A549 (cell line): Measurements from ENCODE around the gene TTLL11.

Source experiments
- CEBPB ChIP-seq, 2 experiments: fragments of >200 bp in 1 of 2; sonication (Bioruptor Twin) in 1 of 2; formaldehyde crosslinking in 1 of 2; IDR thresholded peaks; 2 replicates each; pipeline ENCODE4 v1.6.1; 2012 to 2016
- EP300 ChIP-seq, 2 experiments: fragments of >200 bp; sonication (Bioruptor Twin); formaldehyde crosslinking; IDR thresholded peaks; 2 replicates in 1 of 2; 3 replicates in 1 of 2; pipeline ENCODE4 v1.6.1; 2016 to 2017
- JUN ChIP-seq, 2 experiments: fragments of >200 bp; sonication (Bioruptor Twin); formaldehyde crosslinking; IDR thresholded peaks; 2 replicates in 1 of 2; 3 replicates in 1 of 2; pipeline ENCODE4 v1.6.1; 2016 to 2017
- POLR2A ChIP-seq: IDR thresholded peaks from 2 replicates; pipeline ENCODE4 v1.6.1; 2012; ENCODE audit warnings: mild to moderate bottlenecking, low read length
- RAD21 ChIP-seq, 2 experiments: fragments of >200 bp in 1 of 2; sonication (Bioruptor Twin) in 1 of 2; formaldehyde crosslinking in 1 of 2; IDR thresholded peaks in 1 of 2; conservative IDR thresholded peaks in 1 of 2; 2 replicates in 1 of 2; 3 replicates in 1 of 2; pipeline ENCODE4 v1.6.1; 2012 to 2018; ENCODE audit warnings: inconsistent platforms in 1 of 2
- RNF2 ChIP-seq: fragments of 200-600 bp; sonication (generic); IDR thresholded peaks from 2 replicates; pipeline ENCODE4 v1.6.1; 2016; ENCODE audit warnings: low read depth, mild to moderate bottlenecking, antibody characterized with exemption, moderate library complexity, borderline replicate concordance
- SMC3 ChIP-seq: fragments of >200 bp; sonication (Bioruptor Twin); formaldehyde crosslinking; IDR thresholded peaks from 3 replicates; pipeline ENCODE4 v1.6.1; 2018; ENCODE audit warnings: inconsistent platforms
- ZFP36 ChIP-seq: fragments of 450-650 bp; IDR thresholded peaks from 2 replicates; pipeline ENCODE4 v1.6.1; 2014; ENCODE audit warnings: borderline replicate concordance; ENCODE audit not compliant: partially characterized antibody
- TF ChIP-seq, protein P1 (sequence below): IDR thresholded peaks from 2 replicates; pipeline ENCODE4 v1.6.1; 2012
- TF ChIP-seq, protein P2 (sequence below): fragments of >200 bp; sonication (Bioruptor Twin); formaldehyde crosslinking; IDR thresholded peaks from 3 replicates; pipeline ENCODE4 v1.5.1; 2016
- TF ChIP-seq, protein P3 (sequence below): fragments of 150-350 bp; IDR thresholded peaks from 2 replicates; pipeline ENCODE4 v1.6.1; 2014; ENCODE audit warnings: low read depth, mild to moderate bottlenecking, low read length
- TF ChIP-seq, protein P4 (sequence below): fragments of 250-450 bp; sonication (Bioruptor Pico); IDR thresholded peaks from 2 replicates; pipeline ENCODE4 v1.5.0; 2021; ENCODE audit warnings: mild to moderate bottlenecking, moderate library complexity, borderline replicate concordance
- TF ChIP-seq, protein P5 (sequence below): fragments of >200 bp; sonication (Bioruptor Twin); formaldehyde crosslinking; IDR thresholded peaks from 3 replicates; pipeline ENCODE4 v1.6.1; 2016
- TF ChIP-seq, protein P6 (sequence below): IDR thresholded peaks from 2 replicates; pipeline ENCODE4 v1.6.1; 2012

DNA sequence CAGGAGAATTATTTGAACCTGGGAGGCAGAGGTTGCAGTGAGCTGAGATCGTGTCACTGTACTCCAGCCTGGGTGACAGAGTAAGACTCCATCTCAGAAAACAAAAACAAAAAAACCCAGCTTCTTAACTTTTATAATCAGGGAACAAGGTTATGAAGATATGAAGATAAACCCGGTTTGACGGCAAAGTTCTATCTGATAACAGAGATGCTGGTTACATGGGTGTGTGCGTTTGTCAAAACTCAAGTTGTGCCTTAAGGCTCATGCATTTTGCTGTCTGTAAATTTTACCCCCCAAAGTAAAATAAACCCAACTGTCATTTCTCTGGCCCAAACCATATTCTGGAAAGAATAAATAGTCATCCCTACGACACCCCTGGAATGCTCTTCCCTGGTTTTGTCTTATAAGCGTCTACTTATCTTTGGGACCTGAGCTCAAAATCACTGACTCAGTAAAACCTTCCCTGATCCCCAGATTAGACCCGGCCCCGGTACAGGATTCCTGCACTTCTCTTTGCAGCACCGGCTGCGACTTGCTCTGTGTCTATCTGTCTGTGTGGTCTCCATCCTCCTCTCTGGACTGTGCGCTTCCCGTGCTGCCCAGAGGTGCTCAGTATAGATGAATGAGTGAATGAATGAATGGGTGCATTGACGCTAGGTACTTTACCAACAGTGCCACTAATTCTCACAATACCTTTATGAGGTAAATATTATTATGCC lies 269.5 kb downstream of the TTLL11 start:
- TF ChIP-seq RNF2 (no peak), POLR2A (no peak), EP300 (IDR thresholded peaks at IDR 0.05) (no peak), SMC3 (no peak), JUN (IDR thresholded peaks at IDR 0.05) (no peak), CEBPB (IDR thresholded peaks at IDR 0.05) (no peak), RAD21 (conservative IDR thresholded peaks at IDR 0.05 in 1 of 2, IDR thresholded peaks at IDR 0.05 in 1 of 2) (no peak), ZFP36 (no peak)
- TF ChIP-seq, protein P1, sequence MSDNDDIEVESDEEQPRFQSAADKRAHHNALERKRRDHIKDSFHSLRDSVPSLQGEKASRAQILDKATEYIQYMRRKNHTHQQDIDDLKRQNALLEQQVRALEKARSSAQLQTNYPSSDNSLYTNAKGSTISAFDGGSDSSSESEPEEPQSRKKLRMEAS = no peak
- TF ChIP-seq, protein P2, sequence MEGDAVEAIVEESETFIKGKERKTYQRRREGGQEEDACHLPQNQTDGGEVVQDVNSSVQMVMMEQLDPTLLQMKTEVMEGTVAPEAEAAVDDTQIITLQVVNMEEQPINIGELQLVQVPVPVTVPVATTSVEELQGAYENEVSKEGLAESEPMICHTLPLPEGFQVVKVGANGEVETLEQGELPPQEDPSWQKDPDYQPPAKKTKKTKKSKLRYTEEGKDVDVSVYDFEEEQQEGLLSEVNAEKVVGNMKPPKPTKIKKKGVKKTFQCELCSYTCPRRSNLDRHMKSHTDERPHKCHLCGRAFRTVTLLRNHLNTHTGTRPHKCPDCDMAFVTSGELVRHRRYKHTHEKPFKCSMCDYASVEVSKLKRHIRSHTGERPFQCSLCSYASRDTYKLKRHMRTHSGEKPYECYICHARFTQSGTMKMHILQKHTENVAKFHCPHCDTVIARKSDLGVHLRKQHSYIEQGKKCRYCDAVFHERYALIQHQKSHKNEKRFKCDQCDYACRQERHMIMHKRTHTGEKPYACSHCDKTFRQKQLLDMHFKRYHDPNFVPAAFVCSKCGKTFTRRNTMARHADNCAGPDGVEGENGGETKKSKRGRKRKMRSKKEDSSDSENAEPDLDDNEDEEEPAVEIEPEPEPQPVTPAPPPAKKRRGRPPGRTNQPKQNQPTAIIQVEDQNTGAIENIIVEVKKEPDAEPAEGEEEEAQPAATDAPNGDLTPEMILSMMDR = no peak
- TF ChIP-seq, protein P3, sequence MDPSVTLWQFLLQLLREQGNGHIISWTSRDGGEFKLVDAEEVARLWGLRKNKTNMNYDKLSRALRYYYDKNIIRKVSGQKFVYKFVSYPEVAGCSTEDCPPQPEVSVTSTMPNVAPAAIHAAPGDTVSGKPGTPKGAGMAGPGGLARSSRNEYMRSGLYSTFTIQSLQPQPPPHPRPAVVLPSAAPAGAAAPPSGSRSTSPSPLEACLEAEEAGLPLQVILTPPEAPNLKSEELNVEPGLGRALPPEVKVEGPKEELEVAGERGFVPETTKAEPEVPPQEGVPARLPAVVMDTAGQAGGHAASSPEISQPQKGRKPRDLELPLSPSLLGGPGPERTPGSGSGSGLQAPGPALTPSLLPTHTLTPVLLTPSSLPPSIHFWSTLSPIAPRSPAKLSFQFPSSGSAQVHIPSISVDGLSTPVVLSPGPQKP = no peak
- TF ChIP-seq, protein P4, sequence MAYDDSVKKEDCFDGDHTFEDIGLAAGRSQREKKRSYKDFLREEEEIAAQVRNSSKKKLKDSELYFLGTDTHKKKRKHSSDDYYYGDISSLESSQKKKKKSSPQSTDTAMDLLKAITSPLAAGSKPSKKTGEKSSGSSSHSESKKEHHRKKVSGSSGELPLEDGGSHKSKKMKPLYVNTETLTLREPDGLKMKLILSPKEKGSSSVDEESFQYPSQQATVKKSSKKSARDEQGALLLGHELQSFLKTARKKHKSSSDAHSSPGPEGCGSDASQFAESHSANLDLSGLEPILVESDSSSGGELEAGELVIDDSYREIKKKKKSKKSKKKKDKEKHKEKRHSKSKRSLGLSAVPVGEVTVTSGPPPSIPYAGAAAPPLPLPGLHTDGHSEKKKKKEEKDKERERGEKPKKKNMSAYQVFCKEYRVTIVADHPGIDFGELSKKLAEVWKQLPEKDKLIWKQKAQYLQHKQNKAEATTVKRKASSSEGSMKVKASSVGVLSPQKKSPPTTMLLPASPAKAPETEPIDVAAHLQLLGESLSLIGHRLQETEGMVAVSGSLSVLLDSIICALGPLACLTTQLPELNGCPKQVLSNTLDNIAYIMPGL = no peak
- TF ChIP-seq, protein P5, sequence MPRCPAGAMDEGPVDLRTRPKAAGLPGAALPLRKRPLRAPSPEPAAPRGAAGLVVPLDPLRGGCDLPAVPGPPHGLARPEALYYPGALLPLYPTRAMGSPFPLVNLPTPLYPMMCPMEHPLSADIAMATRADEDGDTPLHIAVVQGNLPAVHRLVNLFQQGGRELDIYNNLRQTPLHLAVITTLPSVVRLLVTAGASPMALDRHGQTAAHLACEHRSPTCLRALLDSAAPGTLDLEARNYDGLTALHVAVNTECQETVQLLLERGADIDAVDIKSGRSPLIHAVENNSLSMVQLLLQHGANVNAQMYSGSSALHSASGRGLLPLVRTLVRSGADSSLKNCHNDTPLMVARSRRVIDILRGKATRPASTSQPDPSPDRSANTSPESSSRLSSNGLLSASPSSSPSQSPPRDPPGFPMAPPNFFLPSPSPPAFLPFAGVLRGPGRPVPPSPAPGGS = no peak
- TF ChIP-seq, protein P6, sequence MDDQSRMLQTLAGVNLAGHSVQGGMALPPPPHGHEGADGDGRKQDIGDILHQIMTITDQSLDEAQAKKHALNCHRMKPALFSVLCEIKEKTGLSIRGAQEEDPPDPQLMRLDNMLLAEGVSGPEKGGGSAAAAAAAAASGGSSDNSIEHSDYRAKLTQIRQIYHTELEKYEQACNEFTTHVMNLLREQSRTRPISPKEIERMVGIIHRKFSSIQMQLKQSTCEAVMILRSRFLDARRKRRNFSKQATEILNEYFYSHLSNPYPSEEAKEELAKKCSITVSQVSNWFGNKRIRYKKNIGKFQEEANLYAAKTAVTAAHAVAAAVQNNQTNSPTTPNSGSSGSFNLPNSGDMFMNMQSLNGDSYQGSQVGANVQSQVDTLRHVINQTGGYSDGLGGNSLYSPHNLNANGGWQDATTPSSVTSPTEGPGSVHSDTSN = no peak
